ENCODE measurements around the gene TMEM86B.

TMEM86B gene, protein sequence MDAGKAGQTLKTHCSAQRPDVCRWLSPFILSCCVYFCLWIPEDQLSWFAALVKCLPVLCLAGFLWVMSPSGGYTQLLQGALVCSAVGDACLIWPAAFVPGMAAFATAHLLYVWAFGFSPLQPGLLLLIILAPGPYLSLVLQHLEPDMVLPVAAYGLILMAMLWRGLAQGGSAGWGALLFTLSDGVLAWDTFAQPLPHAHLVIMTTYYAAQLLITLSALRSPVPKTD

DNA sequence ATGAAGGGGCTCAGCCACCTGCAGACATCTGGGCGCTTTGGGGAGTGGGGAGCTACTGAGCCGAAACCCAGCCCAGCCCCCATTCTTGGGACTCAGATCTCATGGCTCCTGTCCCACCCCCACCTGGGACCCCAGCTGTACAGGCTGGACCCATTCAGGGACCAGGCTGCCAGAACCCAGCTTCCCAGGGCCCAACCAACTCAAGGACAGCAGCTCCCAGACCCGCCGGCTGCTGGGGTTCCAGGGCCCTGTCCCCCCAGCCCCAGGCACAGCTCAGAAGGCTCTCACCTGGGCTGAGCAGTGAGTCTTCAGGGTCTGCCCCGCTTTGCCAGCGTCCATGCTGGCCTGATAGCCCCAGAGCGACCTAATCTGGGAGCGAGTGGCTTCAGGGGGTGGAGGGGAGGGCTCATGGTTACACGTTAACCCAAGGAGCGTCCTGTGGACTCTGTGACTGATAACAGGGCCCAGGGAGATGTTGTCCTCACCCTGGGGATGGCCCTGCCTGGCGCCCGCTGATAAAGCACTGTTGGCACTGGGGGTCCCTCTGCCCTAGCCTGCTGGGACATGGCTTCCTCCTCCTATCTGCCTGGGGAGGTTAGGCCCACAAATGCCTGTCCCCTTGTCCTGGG lies at the start of gene TMEM86B:
Gene TMEM86B (minus strand): TSS at position 361 of the 629 bp plus-strand sequence. CDS start 22 bp downstream, at position 339.
- no peak for DNase-seq

DNA sequence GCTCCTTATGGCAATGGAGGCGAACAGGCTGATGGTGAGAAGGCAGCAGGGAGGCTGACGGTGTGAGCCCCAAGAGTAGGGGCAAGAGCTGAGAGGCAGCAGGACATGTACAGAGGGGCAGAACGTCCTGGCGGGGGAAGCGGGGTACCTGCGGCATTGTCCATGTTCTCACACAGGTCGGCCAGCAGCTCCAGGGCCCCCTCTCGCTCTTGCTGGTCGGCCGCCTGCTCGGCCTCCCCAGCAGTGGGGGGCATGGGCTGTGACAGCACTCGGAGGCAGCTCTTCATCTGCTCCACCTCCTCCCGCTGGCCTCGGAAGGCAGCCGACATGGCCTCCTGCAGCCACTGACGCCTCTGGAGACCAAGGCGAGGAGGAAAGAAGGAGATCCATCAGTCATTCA lies 48.9 kb upstream of the TMEM86B start:
- no peak for DNase-seq

DNA sequence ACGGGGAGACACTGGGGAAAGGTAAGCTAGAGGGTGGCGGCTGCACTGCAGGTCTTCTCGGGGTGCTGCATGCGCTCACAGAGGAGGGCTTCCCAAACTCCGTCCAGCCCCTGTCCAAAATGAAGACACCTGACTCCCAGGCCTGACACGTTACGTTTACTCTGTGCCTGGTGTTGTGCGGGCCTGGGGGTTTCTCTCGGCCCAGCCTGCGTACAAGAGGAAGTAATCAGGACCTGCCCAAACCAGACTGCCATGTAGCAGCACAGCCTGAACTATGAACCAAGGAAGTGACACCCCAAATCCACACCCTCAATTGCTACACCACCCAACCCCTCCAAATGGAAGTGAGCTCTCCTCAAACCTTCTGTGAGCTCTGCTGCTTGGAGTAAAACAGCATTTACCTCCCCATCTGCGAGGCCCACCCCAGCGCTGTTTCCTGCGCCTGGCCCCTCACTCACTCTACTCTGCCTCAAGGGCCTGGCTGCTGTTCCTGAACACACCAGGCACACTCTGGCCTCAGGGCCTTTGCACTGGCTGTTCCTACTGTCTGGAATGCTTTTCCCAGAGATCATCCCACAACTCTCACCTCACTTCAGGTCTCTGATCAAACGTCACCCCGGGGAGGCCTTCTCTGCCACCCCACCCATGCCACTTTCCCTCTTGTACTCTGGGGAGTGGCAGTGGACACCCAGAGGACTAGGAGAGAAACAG lies 48.3 kb upstream of the TMEM86B start:
- no peak for DNase-seq

DNA sequence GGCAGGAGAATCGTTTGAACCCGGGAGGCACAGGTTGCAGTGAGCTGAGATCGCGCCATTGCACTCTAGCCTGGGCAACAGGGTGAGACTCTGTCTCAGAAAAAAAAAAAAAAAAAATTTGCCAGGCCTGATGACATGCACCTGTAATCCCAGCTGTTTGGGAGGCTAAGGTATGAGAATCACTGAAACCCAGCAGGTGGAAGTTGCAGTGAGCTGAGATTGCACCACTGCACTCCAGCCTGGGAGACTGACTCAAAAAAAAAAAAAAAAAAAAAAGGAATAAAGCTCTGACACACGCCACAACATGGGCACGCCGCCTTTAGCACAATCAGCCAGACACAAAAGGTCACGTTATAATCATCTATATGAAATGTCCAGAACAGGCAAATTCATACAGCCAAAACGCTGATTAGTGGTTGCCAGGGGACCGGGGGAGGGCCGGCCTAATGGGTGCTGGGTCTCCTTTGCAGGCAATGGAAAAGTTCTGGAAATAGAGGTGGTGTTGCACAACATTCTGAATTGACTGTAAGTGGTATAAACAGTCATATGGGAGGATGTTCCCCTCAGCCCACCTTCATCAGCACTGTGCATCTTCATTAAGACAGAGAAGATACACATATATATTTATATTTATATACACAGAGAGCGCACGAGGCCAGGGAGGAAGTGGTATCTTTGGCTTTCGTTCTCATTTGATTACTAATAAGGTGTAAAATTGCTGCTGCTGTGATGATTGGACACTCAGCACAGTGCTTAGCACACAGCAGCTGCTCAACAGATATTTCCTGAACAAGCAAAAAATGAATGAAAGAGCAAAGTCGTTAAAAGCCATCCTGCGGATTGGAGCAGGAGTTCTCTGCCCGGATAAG lies 47.5 kb upstream of the TMEM86B start:
- peak; percentile 48 for DNase-seq

DNA sequence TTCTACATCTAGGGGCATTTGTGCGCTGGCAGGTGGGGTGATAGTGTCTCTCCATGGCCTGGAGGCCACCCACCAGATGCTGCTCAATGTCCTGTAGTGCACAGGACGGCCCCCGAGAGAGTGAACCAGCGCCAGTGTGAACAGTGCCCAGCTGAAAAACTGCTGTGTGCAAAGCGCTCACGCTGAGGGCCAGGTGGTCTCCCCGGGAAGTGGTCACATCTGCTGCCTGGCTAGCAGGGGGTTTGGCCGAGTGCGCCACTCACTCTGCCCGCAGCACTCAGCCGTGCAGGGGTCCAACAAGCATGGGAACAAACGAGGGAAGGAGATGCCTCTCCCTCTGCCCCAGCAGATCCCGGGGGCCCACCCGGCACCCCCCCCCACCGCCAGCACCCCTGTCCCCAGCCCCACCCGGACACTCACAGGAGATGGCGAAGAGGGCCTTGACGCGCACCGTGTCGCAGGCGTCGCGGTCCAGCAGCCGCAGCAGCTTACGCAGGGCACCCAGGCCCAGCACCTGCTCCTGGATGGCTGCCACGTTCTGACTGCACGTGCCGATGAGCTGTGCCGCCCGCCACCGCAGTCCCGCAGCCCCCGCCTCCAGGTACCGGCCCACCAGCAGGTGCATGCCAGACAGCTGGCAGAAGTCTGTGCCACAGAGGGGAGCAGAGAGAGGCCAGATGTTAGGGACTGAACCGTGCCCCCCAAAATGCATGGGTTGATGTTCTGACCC lies 45.6 kb upstream of the TMEM86B start:
- DNase-seq: no peak

DNA sequence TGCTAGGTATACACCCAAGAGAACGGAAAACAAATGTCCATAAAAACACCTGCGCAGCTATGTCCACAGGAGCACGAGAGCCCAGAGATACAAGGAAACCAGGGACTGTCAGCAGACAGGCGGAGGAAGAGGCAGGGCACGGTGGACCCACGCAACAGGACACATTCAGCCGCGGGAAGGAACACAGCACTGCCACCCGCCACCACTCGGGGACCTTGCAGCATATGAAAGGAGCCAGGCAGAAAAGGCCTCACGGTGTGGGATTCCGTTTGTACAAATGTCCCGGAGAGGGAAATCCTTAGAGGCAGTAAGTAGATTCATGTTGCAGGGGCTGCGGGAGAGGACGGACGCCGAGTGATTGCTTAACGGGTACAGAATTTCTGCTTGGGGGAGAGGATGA lies 43.6 kb upstream of the TMEM86B start:
- DNase-seq: no peak

DNA sequence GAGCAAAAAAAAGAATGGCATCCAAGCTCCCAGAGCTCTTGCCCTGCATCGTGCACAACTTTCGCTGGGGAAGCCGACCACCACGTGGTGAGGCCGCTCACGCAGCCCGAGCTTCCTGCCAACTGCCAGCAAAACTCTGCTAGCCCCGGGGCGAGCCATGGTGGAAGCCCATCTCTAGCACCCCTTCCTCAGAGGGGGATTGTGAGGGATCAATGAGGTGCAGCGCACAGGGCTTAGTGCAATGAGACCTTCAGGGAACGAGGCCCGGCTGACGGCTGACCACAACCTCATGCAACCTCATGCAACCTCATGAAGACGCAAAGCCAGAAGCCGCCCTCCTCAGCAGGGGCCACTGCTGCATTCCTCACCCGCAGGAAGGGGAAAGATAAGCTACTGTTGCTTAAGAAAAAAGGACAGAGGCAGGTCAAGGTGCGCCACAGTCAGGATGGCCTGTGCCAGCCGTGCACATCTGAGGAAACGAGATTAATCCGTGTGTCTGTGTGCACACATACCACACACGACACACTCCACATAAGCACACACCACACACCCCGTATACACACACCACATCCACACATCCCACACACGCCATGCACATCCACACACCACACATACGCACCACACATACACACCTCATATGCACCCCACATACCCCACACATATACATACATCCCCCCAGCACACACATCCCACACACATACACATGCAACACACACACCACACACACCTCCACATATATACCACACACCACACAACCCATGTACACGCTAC lies 41.8 kb upstream of the TMEM86B start:
- DNase-seq: no peak

DNA sequence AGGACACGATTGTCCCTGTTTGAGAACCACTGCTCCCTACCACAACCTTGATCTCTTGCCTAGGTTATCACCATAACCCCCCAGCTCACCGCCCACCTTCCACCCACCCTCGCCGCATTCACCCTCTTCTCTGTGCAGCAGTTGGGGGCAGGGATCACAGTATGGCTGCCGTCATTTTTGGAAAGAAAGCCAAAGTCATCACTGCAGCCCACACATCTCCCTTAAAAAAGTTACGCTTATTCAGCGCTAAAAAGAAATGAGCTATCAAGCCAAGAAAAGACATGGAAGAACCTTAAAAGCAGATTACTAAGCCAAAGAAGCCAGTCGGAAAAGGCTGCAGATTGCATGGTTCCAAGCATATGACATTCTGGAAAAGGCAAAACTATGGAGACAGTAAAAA lies 40.7 kb upstream of the TMEM86B start:
- DNase-seq: no peak

DNA sequence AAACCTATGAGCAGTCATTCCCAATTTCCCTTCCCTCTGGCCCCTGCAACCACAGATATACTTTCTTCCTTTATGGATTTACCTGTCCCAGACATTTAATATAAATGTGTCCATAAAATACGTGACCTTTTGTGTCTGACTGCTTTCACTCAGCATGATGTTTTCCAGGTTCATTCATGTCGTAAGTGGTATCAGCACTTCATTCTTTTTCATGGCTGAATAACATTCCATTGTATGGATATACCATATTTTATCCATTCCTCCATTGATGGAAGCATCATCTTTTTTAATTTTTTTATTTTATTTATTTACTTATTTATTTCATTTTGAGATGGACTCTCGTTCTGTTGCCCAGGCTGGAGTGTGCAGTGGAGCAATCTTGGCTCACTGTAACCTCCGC lies 38.3 kb upstream of the TMEM86B start:
- no peak for DNase-seq

DNA sequence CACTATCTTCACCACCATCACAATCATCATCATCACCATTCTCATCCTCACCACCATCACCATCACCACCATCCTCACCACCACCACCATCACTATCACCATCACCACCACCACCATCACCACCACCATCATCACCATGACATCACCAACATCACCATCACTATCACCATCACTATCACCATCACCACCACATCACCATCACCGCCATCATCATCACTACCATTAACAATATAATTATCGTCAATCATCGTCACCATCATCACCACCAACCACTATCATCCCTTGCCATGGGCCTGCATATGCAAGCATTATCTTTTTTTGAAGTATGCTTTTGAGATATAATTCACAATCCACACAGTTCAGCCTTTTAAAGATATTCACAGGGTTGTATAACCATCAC lies 37.8 kb upstream of the TMEM86B start:
- DNase-seq: no peak

DNA sequence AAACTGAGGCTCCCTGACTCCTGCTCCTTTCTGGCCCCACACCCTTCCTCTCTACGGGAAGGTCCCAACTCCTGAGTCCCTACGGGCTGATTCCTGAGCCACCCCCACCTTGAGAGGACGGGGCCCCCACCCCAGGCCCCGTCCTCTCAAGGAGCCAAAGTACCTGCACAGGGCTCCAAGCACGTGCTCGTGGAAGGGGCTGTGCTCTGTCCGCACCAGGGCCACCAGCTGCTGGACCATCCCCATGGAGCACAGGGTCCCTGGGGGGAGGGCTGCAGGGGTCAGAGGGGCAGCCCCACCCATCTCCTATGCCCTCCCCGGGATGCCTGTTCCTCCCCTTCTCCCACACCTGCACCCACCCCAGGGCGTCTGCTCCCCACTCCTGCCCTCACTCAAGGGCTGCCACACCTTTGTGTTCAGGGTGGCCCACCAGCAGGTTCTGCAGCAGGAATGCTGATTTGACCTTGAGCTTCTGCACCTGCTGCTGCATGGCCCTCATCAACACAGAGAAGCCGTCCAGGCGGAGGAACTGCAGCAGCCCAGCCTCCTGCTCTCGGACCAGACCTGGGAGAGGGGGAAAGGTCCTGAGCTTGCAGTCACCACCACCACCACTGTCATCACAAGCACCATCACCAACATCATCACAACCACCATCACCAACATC lies 37.3 kb upstream of the TMEM86B start:
- DNase-seq: no peak

DNA sequence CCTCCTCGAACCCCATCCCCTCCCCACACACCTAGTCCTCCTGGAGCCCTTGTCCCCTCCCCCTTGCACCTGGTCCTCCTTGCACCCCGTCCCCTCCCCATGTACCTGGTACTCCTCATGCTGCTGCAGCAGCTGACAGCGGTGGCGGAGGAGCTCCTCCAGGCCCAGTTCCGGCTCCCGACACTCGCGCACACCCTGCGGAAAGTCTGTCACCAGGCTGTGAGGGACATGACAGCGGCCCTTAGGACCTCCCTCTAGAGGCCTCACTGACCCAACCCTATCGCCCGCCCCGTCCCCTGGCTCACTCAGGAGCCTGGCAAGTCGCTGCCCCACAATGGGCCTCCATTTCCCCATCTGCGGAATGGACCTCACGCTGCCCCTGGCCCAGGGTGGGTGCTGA lies 36.6 kb upstream of the TMEM86B start:
- no peak for DNase-seq

DNA sequence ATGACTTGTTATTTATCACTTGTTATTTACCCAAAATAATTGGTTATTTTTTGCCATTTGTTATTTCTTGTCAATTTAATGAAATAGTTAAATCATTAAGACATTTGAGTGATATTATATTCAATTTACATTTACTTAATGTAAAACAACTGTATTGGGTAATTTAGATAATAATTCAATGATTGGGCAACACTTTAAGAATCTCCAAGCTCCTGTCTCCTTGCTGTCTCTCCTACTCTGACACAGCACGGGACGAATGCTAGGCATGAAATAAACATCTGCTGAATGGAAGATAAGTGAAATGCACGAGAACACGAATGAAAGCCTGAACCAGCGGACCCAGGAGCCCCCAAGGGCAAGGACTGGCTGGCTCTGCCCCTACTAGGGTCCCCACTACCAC lies 36.0 kb upstream of the TMEM86B start:
- no peak for DNase-seq

DNA sequence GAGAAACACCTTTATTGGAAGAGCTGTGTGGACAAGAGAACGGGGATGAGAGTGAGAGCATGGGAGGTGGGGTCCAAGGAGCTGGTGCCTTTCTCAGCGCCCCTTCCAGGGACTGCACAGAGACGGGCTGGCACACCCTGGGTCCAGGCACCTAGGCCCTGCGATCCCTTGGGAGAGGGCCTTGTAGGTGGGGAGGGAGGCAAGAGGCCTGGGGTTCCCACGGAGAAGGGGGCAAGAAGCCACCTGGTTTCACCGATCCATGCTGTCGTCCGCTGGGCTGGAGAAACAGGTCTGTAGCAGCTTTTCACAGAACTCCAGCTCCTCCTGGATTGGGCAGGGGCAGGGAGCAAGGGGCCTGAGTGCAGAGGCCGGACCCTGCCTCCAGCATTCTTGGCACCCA lies 33.8 kb upstream of the TMEM86B start:
- no peak for DNase-seq

DNA sequence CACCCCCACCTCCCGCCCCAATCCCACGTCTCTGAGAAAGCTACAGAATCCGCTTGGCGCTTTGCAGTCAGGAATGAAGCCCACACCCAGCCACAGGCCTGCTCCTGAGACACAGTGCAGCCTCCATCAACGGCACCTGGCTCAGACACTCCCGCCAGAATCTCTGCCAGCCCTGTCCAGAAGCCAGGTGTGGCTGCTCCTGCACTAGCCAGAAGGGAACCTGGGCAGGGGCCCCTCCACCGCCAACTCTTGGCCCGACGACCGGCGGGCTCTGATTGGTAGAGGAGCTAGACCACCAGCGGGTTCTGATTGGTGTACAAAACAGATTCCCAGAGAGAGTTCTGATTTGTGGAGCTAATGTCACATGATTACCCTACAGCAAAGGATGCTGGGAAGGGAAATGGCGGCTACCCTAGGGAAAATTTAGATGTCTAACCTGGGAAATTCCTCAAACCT lies 33.1 kb upstream of the TMEM86B start:
- no peak for DNase-seq

DNA sequence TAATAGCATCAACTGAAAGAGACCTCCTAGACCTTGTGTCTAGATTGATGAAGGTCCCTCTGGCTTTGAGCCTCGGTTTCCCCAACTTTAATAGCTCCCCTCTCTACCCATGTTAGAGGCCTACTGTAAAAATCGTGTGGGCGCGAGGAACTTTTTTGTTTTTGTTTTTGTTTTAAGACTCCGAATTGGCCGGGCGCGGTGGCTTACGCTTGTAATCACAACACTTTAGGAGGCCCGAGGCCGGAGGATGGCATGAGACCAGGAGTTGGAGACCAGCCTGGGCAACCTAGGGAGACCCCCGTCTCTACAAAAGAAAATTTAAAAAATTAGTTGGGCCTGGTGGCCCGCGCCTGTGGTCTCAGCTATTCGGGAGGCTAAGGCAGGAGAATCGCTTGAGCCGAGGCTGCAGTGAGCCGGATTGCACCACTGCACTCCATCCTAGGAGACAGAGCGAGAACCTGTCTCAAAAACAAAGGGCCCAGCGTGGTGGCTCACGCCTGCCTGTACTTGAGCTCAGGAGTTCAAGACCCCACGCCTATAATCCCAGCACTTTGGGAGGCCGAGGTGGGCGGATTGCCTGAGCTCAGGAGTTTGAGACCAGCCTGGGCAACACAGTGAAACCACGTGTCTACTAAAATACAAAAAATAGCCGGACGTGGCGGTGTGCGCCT lies 31.1 kb upstream of the TMEM86B start:
- DNase-seq: no peak

DNA sequence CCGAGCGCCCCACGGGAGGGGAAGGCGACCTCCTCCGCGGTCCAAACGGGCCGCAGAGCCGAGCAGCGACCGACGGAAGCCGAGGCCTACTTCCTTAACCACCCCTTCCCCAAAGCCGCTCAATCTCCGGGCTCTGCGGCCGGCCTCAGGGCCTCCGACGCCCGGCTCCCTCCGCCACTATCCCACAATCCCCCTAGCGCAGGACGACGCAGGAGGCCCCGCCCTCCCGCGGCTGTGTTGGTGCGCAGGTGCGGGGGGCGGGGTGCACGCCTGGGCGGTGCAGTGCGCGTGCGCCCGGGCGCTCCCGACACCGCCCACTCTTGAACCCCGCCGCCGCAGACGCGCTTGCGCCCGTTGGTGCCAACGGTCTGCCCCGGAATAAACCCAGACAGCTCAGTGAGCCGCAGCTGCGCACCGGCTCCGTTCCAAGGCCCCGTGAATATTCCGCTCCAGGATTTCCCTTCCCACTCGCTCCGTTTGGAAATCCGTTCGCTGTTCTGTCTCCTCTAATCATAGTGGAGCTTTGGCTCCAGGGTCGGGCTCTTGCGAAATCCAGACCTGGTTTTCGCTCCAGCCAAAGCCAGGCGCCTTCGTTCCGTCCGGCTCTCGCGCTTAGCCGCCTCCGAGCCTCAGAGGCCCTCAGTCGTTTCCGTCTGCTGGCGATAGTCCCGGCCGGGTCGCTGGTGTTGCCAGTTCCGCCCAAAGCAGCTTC lies 30.4 kb upstream of the TMEM86B start, which contains the start of gene PPP6R1:
Gene PPP6R1 (minus strand): TSS at position 190 of the 712 bp plus-strand sequence. CDS start 11,914 bp downstream, outside the sequence.
- peak; percentile 97 for DNase-seq

DNA sequence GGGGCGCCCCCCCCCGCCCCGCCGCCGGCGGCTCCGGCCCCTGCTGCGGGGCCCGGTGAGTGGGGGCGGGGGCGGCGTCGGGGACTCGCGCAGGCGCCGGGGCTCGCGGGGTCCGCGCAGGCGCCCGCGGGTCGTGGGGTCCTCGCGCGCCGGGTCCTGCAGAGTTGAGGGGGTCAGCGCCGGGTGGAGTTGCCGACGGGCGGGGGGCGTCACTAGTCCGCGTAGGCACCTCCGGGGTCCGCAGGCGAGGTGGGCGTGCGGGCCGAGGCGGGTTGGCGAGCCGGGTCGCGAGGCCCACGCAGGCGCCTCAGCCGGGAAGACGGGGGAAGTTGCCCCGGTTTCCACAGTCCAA lies 29.9 kb upstream of the TMEM86B start:
- peak; percentile 40 for DNase-seq
